Endometrium (tissue), 2 donors: ENCODE data around the gene LNX1.
A peak's percentile ranks its signal among the peaks of the same experiment; 100 is the strongest.

Experiments used
- FAIRE-seq: peaks from 2 replicates; lab custom pipeline; 2012; peaks lifted over from hg19 to GRCh38; lab: Jason Lieb, UNC
- donor health status: control.
- donor health status: control.

Gene LNX1

DNA sequence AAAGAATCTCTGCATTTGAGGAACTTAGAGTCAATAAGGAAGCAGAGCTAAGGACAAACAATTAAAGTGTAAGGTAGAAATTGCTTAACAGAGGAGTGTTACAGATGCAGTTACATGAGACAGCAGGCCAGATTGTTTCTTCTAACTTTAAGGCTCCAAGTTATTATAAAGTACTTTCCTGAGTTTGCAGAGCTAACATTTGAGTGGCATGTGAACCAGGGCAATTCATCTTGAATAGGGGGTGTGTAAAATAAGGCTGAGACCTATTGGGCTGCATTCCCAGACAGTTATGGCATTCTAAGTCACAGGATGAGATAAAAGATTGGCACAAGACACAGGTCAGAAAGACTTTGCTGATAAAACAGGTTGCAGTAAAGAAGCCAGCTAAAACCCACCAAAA lies 7.6 kb upstream of the LNX1 start:
- no peak for FAIRE-seq

DNA sequence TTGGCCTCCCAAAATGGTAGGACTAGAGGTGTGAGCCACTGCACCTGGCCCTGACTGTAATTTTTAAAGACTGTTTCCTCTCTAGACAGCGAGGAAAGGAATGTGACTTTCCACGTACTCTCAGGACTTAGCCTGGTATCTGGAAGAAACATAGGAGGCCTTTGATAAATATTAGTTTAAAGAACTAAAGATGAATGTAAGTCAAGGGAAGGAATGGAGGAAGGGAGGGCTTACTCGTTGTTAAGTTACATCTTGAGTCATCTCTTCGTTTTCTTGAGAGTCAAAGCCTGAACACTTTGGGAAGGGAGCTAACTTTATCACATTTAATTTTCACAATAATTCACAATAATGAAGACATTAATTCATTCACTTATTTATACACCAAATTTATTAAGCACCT lies 7.2 kb upstream of the LNX1 start:
- no peak for FAIRE-seq

DNA sequence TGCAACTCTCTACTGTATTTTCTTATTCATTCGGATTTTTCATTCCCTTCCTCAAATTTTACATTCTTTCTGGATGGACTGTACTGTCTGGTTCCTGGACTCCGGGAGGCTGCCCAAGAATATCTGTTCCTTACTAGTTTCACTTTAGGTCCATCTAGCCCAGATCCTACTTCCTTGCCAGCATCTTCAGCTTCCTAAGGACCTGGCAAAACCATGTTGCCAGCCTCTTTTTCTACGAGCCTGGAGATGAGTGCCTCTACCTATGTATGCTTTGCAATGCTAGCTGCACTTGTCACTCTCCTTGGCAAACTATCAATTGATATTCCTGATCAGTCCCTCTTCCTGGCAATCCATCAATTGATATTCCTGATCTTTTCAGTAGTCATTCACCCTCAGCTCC lies 5.6 kb upstream of the LNX1 start:
- FAIRE-seq, result no peak

DNA sequence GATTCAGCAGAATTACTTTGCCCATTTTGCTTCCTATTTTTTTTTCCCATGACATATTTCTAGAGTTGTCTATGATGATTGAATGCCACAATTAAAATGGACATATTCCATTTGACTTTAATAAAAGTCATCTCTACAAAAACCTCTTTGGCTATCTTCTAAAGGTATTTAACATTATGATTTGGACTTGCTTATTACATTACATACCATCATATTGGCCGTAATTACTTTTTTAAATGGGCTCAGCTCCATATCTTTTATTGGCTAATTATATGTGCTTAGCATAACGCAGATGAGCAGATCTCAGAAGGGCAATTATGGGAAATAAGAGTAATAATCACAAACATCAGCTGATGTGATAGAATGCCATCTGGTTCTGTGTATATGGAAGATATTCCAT lies 4.5 kb upstream of the LNX1 start:
- FAIRE-seq, result no peak

DNA sequence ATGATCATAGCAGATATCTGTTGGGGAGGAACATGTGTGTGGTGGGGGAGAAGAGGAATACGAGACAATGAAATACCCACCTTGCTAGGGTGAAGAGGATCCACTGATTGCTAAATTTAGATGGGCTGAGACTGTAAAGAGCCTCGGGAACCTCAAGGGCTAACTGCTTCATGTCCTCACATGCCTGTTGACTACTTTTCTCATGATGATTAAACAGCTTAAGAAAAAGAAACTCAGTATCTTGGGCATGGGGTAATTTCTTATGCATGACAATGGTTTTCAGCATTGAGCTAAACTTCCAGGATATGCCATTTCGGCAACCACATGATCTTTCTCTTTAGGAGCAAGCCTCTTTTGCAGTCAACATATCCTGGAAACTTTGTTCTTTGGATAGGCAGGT lies 3.9 kb upstream of the LNX1 start:
- FAIRE-seq, result no peak

DNA sequence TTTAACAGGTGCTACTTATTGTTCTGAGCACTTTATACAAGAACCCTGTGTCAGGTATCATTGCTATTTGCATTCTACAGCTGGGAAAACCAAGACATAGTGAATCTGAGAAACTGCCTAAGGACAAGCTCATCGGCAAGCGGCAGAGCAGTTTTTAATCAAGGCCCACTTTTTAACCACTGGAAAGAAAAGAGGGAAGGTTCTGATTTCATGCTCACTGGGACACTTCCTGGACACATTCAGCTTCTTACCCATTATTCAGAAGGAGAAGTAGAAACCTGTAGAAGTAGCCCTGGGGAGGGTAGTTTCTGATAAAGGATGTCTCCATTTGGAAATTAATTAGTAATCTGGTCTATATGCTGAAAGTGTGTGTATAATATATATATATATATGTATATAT lies 2.5 kb upstream of the LNX1 start:
- no peak for FAIRE-seq

DNA sequence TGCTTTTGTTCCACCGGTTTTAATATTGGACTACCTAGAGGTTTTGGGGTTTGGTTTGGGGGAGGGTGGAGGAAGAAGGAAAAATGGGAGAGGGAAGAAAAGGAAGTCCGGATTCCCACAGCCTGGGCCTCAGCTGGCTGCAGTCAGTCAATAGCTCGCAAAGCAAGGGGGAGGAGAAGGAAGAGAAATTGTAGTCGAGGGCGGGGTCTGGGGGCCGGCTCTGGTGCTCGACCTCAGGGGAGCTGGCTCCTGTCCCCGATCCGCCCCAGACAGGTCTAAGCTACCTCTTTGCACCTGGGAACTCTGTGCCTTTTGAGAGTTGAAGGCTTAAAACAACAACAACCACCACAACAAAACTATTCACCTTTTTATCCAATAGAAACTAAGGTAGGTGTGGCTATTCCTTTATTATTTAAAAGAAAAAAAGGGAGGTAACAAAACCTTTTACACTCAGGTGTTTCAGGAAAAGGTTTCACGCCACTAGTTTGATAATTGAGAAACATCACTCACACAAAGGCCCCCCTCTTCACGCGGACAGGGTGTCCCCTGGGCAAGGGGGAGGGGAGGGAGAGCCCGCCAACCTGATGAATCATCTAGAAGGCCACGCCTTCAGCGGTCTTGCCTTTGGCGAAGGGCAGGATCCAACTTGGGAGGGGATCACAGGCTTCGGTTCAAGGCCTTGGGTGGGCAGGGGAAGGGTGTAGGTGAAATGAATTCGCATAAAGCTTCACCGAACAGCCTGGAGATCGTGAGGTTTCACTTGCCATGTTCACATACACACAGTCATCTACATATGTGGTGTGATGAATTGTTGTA lies 1.6 kb upstream of the LNX1 start:
- no peak for FAIRE-seq

DNA sequence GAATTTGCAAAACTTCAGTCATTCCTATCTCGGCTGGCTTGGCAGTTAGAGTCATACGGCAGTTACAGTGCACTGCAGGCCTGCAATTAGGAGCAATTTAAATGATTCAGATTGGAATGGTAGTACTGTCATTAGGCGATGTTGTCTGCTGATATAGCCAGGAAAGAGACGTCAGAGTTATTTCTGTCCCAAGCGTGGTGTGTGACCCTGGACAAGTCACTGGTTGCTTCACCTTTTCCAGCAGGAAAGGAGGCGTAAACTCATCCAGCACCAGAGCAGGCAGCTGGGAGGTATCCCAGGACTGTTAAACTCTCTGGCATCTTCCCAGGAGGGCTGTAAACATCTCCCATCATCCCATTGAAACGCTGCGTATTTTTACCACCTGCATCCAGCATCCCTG lies 836 bp upstream of the LNX1 start:
- FAIRE-seq, result no peak

DNA sequence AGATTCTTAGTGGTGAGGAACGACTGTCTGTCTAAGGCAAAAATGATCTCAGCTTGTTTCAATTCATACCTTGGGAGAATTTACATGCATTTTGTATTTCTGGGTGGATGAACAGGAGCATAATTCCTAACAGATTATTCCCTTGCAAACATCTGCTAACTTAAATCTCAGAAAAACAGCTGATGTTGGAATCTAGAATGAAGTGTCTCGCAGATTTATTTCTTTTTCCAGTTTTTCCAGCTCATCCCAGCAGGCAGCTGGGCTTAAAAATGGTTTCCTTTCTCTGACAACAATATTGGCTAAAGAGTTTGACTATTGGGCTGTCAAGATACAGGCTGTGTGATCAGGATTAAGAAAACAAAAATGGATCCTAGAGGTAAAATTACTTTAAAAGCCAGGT lies 1.1 kb downstream of the LNX1 start:
- FAIRE-seq, result no peak

DNA sequence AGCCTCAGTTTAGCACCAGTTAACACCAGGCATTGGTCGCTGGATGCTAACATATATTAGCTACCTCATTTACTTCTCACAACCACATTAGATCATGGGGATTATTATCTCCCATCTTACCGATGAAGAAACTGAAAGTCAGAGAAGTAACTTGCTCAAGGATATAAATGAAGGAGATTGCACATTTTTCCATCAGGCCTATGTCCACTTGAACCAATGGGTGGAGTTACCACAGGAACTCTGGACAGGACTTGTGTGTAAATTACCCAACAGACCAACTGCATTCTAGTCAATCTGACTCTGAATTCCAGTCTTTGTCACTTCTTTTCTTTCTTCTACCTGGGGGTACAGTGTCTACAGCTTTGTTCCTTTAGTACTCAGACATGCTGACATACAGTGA lies 1.8 kb downstream of the LNX1 start:
- FAIRE-seq, result no peak

DNA sequence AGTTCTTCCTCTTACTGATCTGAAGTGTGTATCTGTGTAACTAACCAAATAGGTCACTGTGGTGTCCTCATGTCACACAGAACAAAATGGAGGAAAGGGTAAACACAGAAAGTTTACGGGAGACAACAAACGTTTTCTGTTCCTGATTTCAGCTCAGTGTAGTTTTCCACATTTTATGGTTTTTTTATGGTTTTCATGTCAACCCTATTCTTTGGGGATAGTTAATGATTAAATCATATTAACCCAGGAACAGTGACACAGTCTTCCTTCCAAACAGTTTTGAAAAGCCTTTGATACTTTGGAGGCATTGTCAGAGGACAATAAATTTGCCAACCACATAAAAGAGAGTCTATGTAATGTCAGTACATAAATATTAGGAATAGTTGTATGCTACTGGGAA lies 4.2 kb downstream of the LNX1 start:
- FAIRE-seq, result peak; percentile 91

DNA sequence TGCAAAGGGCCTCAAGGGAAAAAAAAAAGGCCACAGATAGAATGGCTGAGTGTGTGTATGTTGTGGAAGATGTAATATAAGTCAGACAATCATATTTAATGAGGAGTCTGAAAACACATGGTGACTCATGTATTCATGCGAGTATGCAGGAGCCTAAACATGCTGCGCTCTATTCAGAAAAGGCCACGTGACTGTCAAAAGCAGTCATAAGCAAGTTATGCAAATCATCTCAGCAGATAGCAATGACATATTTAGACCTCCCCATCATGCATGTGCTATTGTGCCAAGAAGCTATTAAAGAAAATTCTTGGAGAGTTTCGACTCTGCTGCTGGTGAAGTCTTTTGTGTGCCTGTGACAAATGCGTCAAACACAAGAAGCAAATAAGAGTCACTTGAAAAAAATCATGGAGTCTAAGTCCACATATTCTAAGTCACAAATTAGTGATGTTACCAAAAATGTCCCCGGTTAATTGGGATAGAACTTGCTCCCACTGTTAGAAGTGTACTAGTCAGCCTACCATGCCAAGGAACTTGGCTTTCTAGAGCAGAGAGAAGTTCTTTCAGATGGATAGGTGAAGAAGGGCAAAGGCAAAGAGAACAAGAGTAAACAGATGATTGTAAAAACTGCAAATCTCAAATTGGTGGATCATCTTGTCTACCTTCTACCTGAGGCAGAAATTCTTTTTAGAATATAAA lies 5.0 kb downstream of the LNX1 start:
- FAIRE-seq, result no peak

DNA sequence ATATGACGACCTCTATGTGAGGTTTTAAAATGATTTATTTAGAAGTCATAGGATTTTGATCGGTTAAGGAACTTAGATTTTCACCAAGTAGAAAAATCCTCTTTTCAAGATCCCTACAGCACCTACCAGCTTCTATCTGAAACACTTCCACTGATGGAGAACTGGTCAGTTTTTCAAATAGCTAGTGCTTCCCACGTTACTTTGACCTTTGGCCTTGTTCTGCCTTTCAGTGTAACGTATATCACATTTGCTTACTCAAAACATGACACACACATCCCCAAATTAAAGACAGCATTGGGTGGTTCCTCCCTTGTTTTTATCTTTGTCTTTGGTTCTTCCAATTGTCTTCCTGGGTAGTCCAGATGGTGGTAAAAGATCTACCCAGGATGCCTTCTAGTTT lies 6.6 kb downstream of the LNX1 start:
- no peak for FAIRE-seq

DNA sequence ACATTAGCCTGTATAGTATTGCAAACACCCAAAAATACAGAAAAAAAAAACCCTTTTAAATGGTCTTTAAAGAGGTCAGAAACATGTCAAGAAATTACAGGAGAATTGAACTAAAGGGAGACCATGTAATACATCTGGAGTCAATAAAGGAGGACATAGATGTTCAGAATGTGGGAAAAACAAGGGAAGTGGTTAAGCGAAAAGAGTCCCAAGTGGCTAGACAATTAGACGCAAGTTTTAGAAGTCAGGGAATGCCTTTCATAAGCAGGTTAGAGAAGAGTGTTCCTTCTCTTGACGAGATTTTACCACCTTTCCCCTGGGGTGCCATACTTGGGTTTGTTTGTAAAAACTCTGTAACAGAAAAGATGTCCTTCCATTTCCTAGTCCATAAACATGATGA lies 7.8 kb downstream of the LNX1 start:
- FAIRE-seq, result peak; percentile 31

DNA sequence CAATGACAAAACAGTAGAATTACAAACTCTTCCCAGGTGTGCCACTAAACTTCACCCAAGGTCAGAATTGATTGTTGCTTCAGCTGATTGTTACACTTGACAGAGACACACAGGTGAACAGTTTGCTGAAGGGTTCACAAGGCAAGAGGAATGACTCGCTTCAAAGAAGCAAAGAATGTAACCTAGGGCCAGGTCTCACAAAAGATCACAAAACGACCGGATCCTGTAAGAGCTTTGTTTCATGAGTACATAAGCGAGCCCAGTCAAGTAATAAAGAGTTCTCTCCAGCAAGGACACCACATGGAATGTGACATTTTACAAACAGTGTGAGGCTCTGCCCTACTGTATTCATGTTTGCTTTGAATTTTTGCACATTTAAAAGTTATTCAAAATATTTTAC lies 9.1 kb downstream of the LNX1 start:
- no peak for FAIRE-seq

DNA sequence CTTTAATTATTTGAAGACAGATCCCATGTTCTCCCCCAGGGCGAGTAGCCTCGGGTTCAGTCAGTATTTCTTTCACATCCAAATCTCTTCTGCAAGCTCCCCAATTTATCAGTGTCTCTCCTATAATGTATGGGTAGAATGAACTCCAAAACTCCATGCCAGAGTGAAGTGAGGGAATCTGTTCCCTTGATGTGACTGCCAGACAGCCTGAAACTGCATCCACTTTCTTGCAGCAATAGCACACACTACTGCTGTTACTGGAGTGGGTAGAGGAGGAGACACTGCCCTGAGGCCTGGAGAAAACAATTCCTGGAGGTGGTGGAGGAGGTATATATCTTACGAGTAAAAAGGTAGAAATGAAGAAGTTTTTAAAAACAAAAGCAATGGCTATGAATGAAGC lies 11.0 kb downstream of the LNX1 start:
- no peak for FAIRE-seq

DNA sequence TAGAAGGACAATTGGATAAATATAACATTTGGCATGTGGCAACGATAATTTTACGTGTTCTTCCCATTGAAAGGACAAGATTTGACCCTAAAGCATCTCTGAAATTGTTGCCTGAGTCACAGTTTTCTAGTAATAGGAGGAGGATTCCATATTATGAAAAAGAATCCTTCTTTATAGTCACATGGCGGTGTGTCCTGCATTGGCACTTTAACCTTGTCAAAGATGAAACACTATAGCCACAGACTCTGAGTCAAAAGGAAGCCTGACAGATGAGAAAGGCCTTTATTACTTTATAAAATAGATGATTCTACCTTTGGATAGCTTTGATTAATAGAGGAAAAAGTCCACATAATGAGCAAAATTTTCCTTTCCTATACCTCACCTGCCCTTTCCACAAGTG lies 11.5 kb downstream of the LNX1 start:
- FAIRE-seq, result no peak

DNA sequence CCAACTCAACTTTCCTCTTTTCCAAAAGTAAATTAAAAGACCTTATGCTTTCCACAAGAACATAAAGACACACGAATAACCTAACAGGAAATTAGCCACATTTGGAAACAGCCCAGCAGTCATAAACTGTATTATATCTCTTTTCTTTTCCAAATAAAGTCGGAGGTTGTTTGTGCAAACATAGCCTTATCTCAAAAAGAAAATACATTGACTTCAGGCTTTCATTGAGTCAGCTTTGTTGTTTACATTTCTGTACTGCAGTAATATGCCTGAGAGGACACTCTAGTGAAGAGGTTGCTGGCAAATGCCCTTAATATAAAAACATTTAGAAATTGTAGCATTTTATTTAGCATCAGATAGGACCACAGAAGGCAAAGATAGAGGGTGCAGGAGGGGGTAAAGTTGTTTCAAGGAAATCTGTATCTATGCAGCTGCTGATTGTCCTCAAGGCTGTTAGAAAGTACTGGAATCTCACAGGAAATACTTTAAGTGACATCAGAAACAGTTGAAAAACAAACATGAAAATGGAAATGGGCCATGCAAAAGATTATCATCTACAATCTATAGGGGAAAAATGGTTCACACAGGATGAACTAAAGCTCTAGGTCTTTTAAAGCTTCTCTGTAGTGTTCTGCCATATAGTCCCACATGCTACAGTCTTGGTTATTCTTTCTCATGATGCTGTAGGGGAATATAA lies 14.5 kb downstream of the LNX1 start:
- peak; percentile 94 for FAIRE-seq

DNA sequence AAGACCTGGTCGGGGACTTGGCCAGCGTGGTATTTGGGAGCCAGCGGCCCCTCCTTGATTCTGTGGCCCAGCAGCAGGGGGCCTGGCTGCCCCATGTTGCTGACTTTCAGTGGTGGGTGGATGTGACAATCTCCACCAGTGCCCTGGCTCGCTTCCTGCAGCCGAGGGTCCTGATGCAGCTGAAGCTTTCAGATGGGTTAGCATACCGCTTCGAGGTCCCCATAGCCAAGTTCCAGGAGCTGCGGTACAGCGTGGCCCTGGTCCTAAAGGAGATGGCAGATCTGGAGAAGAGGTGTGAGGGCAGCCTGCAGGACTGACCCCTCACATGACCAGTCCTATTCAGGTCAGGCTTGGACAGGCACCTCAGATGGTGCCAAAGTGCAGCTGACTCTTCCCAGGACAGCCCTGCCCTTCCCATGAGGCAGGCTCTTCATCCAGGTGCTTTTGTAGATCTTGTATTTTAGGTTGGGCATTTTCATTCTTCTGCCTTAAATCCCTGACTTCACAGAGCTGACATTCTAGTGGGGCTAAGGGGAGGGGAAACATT lies 15.1 kb downstream of the LNX1 start:
- FAIRE-seq, result no peak

DNA sequence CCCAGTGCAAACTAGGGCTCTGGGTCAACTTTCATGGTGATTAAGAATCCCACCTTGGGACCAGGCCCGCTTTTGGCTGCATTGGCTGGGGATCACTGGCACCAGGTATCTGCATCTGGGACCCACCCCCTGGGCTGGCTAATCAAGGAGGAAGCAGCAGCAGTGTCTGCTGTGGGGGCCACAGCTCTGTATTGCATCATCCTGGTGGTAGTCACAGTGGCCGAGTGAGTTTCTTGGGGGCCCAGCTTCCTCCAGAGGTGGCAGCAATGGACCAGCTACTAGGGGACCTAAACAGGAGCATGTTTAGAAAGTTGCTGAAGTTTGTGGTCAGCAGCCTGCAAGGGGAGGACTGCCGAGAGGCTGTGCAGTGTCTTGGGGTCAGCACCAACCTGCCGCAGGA lies 15.7 kb downstream of the LNX1 start:
- FAIRE-seq, result no peak

DNA sequence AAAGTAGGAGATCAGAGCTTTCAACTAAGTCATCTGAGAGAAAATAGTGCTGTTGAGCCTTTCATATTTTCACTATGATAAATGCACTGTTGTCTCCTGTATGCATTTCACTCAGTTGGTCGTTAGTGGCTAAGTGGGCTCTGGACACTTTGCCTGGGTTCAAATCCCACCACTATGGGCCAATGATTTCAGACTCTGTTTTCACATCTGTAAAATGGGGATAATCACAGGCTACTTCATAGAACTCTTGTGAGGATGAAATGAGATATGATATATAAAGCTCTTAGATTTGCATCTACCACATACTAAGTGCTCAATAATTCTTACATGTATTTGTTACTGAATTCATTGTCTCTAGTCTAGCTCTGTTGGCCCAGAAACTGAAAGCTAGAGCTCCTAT lies 16.8 kb downstream of the LNX1 start:
- FAIRE-seq, result no peak

DNA sequence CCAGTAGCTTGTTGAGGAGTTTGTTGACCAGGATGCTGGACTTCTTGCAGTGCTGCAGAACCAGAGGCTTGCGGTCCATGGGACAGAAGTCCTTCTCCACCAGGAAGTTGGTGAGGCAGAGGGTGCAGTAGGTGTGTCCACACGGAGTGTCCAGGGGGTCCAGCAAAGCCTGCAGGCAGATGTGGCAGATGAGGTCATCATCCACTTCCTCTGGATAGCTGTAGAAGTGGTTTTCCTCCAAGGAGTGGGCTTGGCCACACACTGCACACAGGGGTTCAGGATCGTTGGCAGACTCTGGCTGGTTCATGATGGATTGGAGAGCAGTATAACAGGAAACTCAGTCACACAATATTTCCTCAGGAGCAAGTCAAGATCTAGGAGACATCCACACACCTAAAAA lies 17.6 kb downstream of the LNX1 start:
- FAIRE-seq, result no peak

DNA sequence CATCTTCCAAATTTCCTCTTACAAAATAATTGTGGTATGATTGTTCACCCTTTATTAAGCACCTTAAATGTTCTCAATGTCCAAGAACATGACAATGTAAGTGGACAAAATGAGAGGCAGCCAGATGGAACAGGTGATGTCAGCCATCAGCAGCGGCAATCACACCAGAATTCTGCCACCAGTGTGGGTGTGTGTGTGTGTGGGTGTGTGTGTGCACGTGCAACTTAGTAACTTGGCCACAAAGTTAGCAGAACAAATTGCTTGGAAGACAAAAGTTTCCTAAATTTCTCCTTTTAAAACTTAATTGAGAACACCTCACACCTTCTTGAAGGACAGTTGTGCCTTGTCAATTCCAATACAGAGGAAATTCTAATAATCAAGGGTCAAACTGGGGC lies 18.7 kb downstream of the LNX1 start:
- FAIRE-seq, result no peak
